Heart left ventricle (tissue), 13 donors: ENCODE data around the gene SPATS2L.

Experiments used
- POLR2A ChIP-seq, 2 donors: fragments of 450-650 bp; IDR thresholded peaks; one replicate each; pipeline ENCODE4 v1.6.1; 2017; ENCODE audit warnings: antibody characterized with exemption in 2 of 2, mild to moderate bottlenecking in 2 of 2, moderate library complexity in 2 of 2
- TF ChIP-seq, protein P1 (sequence below), 12 donors: fragments of 200-600 bp; sonication (generic) in 4 of 12; IDR thresholded peaks; one replicate each; pipeline versions ENCODE4 v1.5.0 to v1.8.0; 2018 to 2022; ENCODE audit warnings: antibody characterized with exemption in 12 of 12, mild to moderate bottlenecking in 5 of 12
- donor health status: ischemic (EF 13 %, LVEDD 7.1; RV severe dilation, severe dysfunction).
- donor health status: DM: no; HTN: yes; CAD: no.
- donor health status: DM: no; HTN: no; CAD: no.
- donor health status: ischemic (EF 25% LVEDD 6.9; RV normal size, moderate dysfunction).
- donor health status: ischemic (EF 25% LVEDD 5.7; RV mildly dilated, moderate dysfunction).
- donor health status: ischemic (EF 35%, LVEDD 5.7; RV mildly dilated, moderate dysfunction).
- donor health status: nonischemic (EF 11% LVEDD 7.7; RV severe dilation, severe dysfunction).
- donor health status: DM: yes; HTN: yes; CAD: no.
- donor health status: PGD.
- donor health status: ischemic (EF 29% LVEDD 5.4; RV normal size, mild dysfunction).
- donor health status: nonischemic (EF 23%, LVEDD 6.1; RV moderate dilation, normal function).

DNA sequence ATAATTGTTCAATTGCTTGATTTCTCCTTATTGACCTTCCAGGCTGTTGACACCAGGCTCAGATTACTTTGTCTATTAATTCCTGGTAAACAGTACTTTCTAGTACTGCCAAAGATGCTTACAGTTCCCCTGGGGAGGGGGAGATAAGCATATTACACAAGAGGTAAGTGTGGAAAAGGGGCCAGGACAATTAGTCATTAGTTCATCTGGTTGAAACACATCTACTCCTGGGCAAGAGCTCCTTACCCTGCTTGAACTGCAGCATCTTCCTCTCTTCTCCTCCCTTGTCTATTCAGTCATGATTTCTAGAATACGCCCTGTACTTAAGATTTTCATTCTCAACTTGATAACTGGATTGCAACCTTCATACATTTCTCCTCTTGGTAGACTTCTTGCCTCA, 10.4 kb upstream of the SPATS2L start:
- TF ChIP-seq, protein P1, sequence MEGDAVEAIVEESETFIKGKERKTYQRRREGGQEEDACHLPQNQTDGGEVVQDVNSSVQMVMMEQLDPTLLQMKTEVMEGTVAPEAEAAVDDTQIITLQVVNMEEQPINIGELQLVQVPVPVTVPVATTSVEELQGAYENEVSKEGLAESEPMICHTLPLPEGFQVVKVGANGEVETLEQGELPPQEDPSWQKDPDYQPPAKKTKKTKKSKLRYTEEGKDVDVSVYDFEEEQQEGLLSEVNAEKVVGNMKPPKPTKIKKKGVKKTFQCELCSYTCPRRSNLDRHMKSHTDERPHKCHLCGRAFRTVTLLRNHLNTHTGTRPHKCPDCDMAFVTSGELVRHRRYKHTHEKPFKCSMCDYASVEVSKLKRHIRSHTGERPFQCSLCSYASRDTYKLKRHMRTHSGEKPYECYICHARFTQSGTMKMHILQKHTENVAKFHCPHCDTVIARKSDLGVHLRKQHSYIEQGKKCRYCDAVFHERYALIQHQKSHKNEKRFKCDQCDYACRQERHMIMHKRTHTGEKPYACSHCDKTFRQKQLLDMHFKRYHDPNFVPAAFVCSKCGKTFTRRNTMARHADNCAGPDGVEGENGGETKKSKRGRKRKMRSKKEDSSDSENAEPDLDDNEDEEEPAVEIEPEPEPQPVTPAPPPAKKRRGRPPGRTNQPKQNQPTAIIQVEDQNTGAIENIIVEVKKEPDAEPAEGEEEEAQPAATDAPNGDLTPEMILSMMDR (IDR thresholded peaks at IDR 0.05): no peak
- TF ChIP-seq POLR2A (IDR thresholded peaks at IDR 0.05): no peak
